Hepatocyte (in vitro differentiated cells): ENCODE measurements around the gene ZNF493.

Experiments used
- EZH2 ChIP-seq: fragments of 200-600 bp; sonication (generic); IDR thresholded peaks from 2 replicates; pipeline ENCODE4 v1.6.1; 2016; ENCODE audit warnings: antibody characterized with exemption, mild to moderate bottlenecking, borderline replicate concordance
- EZH2phosphoT487 ChIP-seq: fragments of 200-600 bp; sonication (generic); IDR thresholded peaks from one replicate; pipeline ENCODE4 v1.6.1; 2018; ENCODE audit warnings: antibody characterized with exemption, mild to moderate bottlenecking, low read depth, moderate library complexity; ENCODE audit not compliant: unreplicated experiment, severe bottlenecking
- TF ChIP-seq, protein P1 (sequence below): fragments of 200-600 bp; sonication (generic); IDR thresholded peaks from 2 replicates; pipeline ENCODE4 v1.5.1; 2016; ENCODE audit warnings: antibody characterized with exemption, mild to moderate bottlenecking; ENCODE audit not compliant: poor library complexity

DNA sequence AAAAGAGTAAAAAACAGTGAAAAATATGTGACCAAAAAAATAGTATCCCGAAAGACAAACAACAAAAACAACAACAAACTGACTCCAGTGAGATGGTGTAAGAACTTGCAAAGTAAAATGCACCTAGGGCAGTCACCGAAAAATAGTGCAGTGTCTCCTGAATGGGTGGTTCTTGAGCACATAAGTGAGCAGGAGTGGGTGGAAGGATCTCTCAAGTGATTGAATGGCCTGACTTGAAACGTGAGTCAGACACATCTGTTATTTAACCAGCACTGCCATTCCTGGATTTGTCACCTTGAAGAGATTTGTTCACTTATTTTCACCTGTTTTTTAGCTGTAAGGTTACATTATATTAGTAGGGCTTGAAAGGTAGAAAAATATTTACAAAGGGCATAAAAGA lies 34.6 kb upstream of the ZNF493 start:
- TF ChIP-seq EZH2phosphoT487: no peak
- TF ChIP-seq, protein P1, sequence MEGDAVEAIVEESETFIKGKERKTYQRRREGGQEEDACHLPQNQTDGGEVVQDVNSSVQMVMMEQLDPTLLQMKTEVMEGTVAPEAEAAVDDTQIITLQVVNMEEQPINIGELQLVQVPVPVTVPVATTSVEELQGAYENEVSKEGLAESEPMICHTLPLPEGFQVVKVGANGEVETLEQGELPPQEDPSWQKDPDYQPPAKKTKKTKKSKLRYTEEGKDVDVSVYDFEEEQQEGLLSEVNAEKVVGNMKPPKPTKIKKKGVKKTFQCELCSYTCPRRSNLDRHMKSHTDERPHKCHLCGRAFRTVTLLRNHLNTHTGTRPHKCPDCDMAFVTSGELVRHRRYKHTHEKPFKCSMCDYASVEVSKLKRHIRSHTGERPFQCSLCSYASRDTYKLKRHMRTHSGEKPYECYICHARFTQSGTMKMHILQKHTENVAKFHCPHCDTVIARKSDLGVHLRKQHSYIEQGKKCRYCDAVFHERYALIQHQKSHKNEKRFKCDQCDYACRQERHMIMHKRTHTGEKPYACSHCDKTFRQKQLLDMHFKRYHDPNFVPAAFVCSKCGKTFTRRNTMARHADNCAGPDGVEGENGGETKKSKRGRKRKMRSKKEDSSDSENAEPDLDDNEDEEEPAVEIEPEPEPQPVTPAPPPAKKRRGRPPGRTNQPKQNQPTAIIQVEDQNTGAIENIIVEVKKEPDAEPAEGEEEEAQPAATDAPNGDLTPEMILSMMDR: no peak
- no peak for TF ChIP-seq EZH2
